Mucosa of rectum (tissue), 2 donors: ENCODE data around the gene EXD2.
"Not testable (repeated sequence)": the region's sequence is repeated elsewhere in the genome, so short reads cannot be mapped to it uniquely, and the experiment has no call there.

Source experiments
- H3K27ac ChIP-seq, 2 donors: one replicate each; pipeline ENCODE4 v1.7.0; 2013; ENCODE audit warnings: inconsistent platforms in 2 of 2, low read depth in 2 of 2, low read length in 2 of 2
- H3K27me3 ChIP-seq, 2 donors: one replicate each; pipeline ENCODE4 v1.7.0; 2013; ENCODE audit warnings: low read length in 2 of 2; ENCODE audit not compliant: control insufficient read depth in 2 of 2, insufficient read depth in 2 of 2
- H3K36me3 ChIP-seq, 2 donors: one replicate each; pipeline ENCODE4 v1.7.0; 2013; ENCODE audit warnings: low read length in 2 of 2; ENCODE audit not compliant: control insufficient read depth in 2 of 2, insufficient read depth in 2 of 2
- H3K4me1 ChIP-seq, 2 donors: one replicate each; pipeline ENCODE4 v1.7.0; 2013; ENCODE audit warnings: low read length in 2 of 2, mild to moderate bottlenecking in 1 of 2; ENCODE audit not compliant: control insufficient read depth in 2 of 2, insufficient read depth in 2 of 2
- H3K4me3 ChIP-seq, 2 donors: one replicate each; pipeline ENCODE4 v1.7.0; 2013; ENCODE audit warnings: low read length in 2 of 2
- H3K9ac ChIP-seq, 2 donors: one replicate each; pipeline ENCODE4 v1.7.0; 2013; ENCODE audit warnings: low read length in 2 of 2, low read depth in 1 of 2, mild to moderate bottlenecking in 1 of 2
- H3K9me3 ChIP-seq, 2 donors: one replicate each; pipeline ENCODE4 v1.7.0; 2013; ENCODE audit warnings: low read length in 2 of 2; ENCODE audit not compliant: control insufficient read depth in 2 of 2
- donor health status: healthy.
- donor health status: Normal muscosa, but diverticular disease.

EXD2 gene

DNA sequence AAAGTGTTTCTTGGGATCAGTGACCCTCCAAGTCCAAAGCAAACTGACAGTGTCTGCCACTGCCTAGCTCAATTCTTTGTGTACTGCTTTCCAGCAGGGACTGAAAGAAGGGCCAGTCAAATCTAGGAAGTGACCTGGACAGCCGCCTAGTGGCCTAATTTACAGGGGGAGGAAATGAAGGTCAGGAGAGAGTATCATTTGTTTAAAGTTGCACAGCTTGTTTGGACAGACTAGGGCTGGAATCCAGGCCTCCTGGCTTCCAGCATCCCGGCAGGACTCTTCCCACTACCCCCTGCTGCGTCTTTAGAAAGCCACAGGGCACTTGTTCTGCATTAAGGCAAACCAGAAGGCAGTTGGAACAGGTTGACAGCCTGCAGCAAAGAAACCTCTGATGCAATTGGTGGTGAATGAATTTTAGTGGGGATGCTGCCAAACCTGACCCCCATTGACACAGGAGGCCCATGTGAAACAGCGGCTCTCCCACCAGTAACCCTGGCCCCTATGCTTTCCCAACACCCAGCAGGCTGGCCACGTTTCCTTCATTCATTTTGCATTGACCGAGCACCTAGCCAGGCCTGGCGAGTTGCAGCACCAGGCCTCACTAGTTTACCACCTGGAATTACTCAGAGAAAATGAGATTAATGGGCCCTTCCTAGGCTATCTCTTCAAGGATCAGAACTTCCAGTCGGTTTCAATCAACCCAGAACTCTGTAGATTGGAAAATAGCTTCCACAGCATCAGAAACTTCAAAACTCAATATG lies 96.9 kb downstream of the EXD2 start:
- Histone ChIP-seq H3K9ac (no peak overlapping the region), H3K27ac (no peak overlapping the region), H3K27me3 (no peaks in the 10 kb centered on the region), H3K4me1 (peaks cover 0 to 2% of the 10 kb centered on the region in 2 donors), H3K9me3 (no peaks in the 10 kb centered on the region), H3K36me3 (no peaks in the 10 kb centered on the region), H3K4me3 (no peak overlapping the region)

DNA sequence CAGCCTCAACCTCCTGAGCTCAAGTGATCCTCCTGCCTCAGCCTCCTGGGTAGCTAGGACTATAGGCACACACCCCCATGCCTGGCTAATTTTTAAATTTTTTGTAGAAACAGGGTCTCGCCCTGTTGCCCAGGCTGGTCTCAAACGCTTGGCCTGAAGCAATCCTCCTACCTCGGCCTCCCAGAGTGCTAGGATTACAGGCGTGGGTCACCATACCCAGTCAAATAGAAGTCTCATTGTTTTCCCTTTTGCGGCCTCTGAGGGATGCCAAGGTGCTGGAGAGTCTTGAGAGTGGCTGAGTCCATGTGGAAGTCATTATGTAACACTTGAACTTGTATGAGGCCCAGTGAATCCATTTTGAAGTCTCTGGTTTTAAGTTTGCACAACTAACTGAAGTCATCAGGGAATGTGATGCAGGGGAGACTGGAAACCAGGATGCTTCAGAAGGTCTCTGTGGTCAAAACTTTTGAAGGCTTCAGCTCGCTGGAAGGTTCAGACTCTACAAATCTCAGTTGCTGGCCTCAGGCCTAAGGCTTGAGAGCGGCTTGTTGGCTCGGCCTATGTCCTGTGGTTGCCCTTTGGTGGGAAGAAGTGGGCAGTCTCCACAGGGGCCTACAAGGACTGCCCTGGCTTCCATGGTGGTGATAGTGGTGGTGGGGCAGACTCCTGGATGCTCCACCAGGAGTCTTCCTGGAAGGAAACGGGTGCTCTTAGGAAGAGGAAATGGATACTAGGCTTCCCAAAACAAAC lies 97.8 kb downstream of the EXD2 start:
- H3K9me3 ChIP-seq: no peaks in the 10 kb centered on the region
- H3K27me3 ChIP-seq: no peaks in the 10 kb centered on the region
- H3K27ac ChIP-seq: no peak overlapping the region
- no peak overlapping the region for H3K4me3 ChIP-seq
- no peak overlapping the region for H3K9ac ChIP-seq
- H3K4me1 ChIP-seq: peaks cover 0 to 2% of the 10 kb centered on the region in 2 donors
- no peaks in the 10 kb centered on the region for H3K36me3 ChIP-seq

DNA sequence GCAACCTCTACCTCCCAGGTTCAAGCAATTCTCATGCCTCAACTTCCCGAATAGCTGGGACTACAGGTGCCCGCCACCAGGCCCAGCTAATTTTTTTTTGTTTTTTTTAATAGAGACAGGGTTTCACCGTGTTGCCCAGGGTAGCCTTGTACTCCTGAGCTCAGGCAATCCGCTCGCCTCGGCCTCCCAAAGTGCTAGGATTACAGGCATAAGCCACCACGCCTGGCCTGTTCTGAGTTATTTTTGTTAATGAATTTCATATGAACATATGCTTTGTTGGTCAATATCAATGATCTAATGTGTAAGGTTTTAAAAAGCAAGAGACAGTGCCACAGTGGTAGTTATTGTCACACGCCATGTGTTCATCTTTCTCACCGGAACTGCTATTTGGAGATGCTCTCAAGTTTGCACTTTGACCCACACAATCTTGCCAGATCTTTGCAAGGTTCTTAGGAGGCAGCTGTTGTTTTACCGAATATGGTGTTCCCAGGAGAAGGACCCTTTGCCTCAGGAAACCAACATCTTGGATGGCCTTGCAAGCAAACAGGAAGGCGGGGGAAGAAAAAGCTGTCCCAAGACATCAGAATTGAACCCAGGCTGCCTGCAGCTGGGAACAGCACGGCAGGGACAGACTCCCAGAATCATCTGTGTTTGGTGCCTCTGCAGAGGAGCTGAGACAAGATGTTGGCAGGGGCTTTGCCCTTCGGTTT lies 98.7 kb downstream of the EXD2 start:
- no peak overlapping the region for H3K9ac ChIP-seq
- no peaks in the 10 kb centered on the region for H3K27me3 ChIP-seq
- H3K9me3 ChIP-seq: no peaks in the 10 kb centered on the region
- H3K4me1 ChIP-seq: peaks cover 0 to 2% of the 10 kb centered on the region in 2 donors
- no peak overlapping the region for H3K27ac ChIP-seq
- no peaks in the 10 kb centered on the region for H3K36me3 ChIP-seq
- H3K4me3 ChIP-seq: no peak overlapping the region

DNA sequence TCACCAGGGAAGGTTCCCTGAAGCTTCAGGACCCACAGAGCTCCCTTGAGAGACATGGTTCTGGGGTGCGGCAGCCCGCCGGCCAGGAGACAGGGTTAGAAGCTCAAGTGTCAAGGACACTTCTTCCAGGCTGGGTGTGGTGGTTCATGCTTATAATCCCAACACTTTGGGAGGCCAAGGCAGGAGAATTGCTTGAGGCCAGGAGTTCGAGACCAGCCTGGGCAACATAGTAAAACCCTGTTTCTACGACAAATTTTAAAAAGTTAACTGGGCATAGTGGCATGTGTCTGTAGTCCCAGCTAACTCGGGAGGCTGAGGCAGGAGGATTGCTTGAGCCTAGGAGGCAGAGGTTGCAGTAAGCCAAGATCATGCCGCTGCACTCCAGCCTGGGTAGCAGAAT lies 99.6 kb downstream of the EXD2 start:
- H3K36me3 ChIP-seq, H3K9me3 ChIP-seq, H3K4me3 ChIP-seq, H3K9ac ChIP-seq, H3K4me1 ChIP-seq, H3K27ac ChIP-seq, H3K27me3 ChIP-seq: not testable (repeated sequence)

DNA sequence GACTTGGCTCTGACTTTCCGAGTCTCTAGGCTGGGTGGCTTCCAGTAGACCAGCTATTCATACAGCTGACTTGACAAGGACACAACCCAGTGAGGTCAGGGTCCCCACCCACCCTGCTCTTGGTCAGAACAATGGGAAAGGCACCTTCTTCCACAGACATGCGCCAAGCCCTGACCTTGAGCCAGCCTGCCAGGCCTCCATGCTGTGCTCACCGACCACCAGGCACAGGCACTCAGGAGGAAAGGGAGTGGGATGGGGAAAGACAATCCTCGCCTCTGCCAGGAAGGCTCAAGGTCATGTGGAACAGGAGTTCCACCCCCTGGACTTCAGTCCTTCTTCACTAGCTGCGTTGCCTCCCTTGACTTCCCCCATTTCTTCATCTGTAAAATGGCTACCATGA lies 100.1 kb downstream of the EXD2 start:
- Histone ChIP-seq H3K9ac (no peak overlapping the region), H3K36me3 (no peaks in the 10 kb centered on the region), H3K27me3 (no peaks in the 10 kb centered on the region), H3K4me3 (no peak overlapping the region), H3K9me3 (no peaks in the 10 kb centered on the region), H3K27ac (no peak overlapping the region), H3K4me1 (no peaks in the 10 kb centered on the region)

DNA sequence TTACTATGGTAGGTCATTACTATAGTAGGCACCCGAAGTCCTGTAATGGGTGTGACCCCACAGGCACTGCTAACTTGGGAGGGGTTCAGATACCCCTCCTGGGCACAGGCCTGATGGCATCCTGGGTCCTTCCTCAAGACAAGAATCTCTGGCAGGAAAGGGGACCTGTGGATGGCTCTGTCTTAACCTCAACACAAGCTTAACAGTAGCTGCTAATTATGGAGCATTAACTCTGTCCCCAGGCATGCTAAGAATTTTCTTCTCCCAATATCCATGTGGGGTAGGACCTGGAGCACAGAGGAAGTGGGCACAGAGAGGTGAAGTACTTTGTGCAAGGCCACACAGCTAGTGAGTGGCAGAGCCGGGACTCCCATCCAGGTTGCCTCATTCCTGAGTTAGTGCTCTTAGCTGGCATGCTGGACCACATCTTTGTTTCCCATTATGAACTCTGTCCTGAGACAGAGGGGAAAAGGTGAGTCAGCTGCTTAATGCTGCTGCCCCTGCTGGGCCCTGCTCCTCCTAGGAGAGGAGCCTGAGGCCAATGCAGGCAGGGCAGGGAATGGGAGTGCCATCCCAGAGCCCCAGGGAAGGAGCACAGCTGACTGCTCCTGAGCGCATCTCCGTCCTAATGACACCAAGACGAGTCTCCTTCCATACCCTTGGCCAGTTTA lies 100.7 kb downstream of the EXD2 start:
- H3K9me3 ChIP-seq: no peaks in the 10 kb centered on the region
- H3K36me3 ChIP-seq: no peaks in the 10 kb centered on the region
- no peak overlapping the region for H3K4me3 ChIP-seq
- no peak overlapping the region for H3K9ac ChIP-seq
- H3K27me3 ChIP-seq: no peaks in the 10 kb centered on the region
- H3K4me1 ChIP-seq: no peaks in the 10 kb centered on the region
- no peak overlapping the region for H3K27ac ChIP-seq
